Rectal smooth muscle tissue (tissue), 1 donor: Measurements from ENCODE around the gene MSL3.

Source experiments
- H3K27ac ChIP-seq: one replicate; pipeline ENCODE4 v1.7.0; 2013; ENCODE audit warnings: low read depth, low read length, inconsistent platforms
- H3K27me3 ChIP-seq: one replicate; pipeline ENCODE4 v1.7.0; 2013; ENCODE audit warnings: low read length; ENCODE audit not compliant: control insufficient read depth, insufficient read depth
- H3K36me3 ChIP-seq: one replicate; pipeline ENCODE4 v1.7.0; 2013; ENCODE audit warnings: low read length; ENCODE audit not compliant: control insufficient read depth, insufficient read depth
- H3K4me1 ChIP-seq: one replicate; pipeline ENCODE4 v1.7.0; 2013; ENCODE audit warnings: low read length; ENCODE audit not compliant: control insufficient read depth, insufficient read depth
- H3K4me3 ChIP-seq: one replicate; pipeline ENCODE4 v1.7.0; 2013; ENCODE audit warnings: low read length
- H3K9ac ChIP-seq: one replicate; pipeline ENCODE4 v1.7.0; 2013; ENCODE audit warnings: low read length

MSL3 gene, protein sequence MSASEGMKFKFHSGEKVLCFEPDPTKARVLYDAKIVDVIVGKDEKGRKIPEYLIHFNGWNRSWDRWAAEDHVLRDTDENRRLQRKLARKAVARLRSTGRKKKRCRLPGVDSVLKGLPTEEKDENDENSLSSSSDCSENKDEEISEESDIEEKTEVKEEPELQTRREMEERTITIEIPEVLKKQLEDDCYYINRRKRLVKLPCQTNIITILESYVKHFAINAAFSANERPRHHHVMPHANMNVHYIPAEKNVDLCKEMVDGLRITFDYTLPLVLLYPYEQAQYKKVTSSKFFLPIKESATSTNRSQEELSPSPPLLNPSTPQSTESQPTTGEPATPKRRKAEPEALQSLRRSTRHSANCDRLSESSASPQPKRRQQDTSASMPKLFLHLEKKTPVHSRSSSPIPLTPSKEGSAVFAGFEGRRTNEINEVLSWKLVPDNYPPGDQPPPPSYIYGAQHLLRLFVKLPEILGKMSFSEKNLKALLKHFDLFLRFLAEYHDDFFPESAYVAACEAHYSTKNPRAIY

DNA sequence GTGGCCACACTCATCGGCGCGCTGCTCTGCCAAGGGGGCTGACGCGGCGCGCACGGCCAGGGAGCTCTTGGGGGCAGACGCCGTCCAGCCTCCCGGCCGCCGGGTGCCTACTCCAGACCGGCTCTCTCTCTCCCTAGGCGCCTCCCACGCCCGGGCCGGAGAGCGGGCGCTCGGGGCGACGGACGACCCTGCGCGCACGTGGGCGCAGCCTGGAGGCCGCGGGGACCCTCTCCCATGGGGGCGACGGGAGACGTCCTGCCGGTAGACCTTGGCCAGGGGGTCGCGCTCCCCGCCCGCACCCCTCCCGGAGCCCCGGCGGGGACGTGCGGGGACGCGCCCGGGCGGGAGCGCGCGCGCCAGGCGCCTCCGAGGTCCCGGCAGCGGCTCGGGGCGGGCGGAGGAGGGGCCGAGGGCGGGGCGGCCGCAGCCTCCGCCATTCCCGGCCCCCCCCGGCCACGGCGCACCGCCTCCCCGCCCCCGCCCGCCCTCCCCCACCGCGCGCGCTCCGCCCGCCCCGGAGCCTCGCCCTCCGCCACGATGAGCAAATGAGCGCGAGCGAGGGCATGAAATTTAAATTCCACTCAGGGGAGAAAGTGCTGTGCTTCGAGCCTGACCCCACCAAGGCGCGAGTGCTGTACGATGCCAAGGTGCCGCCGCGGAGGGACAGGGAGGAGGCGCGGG is at the start of gene MSL3:
Gene MSL3 (plus strand): TSS at position 519 of the 681 bp plus-strand sequence. CDS start 27 bp downstream, at position 546.
- Histone ChIP-seq H3K36me3 (no peaks in the 10 kb centered on the region), H3K9ac (peak within 1 kb of the TSS; percentile 78)

DNA sequence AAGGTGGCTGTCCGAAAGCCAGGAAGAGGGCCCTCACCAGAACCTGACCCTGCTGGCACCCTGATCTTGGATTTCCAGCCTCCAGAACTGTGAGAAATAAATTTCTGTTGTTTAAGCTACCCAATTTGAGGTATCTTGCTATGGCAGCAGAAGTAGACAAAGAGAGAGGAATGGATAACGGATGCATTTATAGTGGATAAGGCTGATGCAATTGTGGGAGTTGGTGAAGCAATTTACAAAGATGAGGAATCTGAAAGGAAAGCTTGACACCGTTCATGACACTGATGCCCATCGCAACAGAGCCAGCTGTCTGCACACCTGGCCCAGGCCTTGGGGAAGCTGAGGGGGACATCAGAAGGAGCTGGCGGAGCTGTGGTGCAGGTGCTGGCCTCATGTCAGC is 35.7 kb upstream of the MSL3 start:
- H3K27ac ChIP-seq = no peak overlapping the region
- no peaks in the 10 kb centered on the region for H3K27me3 ChIP-seq

More for the DNA sequence above, at the start of gene MSL3:
- no peaks in the 10 kb centered on the region for H3K4me1 ChIP-seq
- peak within 1 kb of the TSS; percentile 83 for H3K27ac ChIP-seq
- H3K27me3 ChIP-seq = no peaks in the 10 kb centered on the region
- peak within 1 kb of the TSS; percentile 90 for H3K4me3 ChIP-seq

DNA sequence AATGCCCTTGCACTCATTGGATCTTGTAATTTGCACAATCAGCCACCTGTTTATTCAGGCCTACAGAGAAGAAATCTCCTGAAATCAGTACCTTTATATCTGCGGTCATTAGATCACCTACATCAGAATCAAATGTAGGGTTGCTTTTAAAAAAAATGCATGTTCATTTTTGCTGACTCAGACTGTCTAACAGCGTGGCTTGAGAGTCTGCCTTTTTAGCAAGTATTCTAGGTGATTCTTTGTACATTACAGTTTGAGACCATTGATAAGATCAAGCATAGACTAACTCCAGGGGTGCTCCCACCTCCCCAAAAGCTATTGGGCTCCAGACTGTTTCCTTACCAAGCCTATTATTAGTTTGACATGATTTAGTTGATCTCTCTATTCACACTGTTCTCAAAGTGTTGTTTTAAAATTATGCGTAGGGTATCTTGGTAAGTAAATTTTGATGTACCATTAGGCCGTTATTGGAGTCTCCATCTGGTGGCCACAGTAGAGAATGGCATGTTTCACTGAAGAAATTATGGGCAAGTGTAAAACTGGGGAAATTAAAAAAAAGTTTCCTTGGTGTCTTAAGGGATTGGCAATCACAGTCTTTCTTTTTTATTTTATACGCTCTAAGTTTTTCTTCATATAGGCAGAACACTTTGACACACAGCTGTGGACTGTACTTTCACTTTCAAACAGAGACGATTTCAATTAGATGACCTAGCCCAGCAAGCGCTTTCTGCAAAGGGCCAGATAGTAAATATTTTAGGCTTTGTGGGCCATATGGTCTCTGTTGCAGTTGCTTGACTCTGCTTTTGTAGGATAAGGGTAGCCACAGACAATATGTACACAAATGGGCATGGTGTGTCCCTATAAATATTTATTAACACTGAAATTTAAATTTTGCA is 33.7 kb upstream of the MSL3 start:
- no peaks in the 10 kb centered on the region for H3K36me3 ChIP-seq
- no peak overlapping the region for H3K9ac ChIP-seq
- no peak overlapping the region for H3K4me3 ChIP-seq
- H3K27ac ChIP-seq = no peak overlapping the region
- H3K4me1 ChIP-seq = no peaks in the 10 kb centered on the region
- H3K27me3 ChIP-seq = no peaks in the 10 kb centered on the region

More for the DNA sequence above, 35.7 kb upstream of the MSL3 start:
- H3K36me3 ChIP-seq = no peaks in the 10 kb centered on the region
- no peak overlapping the region for H3K4me3 ChIP-seq
- H3K9ac ChIP-seq = no peak overlapping the region
- no peaks in the 10 kb centered on the region for H3K4me1 ChIP-seq

DNA sequence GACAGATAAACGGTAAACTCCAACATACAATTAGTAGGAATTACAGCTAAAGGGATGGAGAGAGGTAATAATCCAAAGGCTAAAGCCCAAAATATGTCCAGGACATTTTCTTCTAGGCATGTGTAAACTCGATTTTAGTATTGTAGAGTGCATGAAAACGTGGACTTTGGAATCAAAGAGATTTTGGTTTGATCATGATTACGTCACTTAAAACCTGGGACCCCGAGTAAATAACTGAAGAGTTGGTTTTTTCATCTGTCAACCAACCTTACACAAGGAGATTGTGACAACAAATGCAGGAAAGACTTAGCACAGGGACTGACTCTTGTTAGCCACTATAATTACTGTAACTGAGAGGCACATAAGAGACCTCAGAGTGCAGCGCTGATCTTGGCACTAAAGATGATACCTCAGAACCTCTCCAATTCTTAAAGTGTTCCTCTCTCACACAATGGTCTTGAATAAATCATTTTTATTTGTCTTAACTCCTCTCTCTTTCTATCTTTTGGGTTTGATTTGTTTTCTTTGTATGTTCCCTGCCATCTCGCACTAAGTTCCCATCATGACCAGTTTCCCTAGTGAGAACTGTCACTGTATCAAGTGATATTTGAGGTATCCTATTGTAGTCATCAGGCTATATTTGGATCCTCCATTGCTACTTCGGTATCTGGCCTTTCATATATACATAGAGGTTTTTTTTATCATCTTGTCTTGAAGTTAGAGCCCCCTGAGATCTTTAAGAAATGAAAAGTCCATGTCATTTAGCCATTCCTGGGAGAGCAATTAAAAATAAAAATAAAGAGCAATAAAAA is 32.2 kb upstream of the MSL3 start:
- no peak overlapping the region for H3K9ac ChIP-seq
- H3K4me3 ChIP-seq = no peak overlapping the region
- H3K36me3 ChIP-seq = no peaks in the 10 kb centered on the region
- H3K4me1 ChIP-seq = no peaks in the 10 kb centered on the region
- no peaks in the 10 kb centered on the region for H3K27me3 ChIP-seq
- no peak overlapping the region for H3K27ac ChIP-seq

DNA sequence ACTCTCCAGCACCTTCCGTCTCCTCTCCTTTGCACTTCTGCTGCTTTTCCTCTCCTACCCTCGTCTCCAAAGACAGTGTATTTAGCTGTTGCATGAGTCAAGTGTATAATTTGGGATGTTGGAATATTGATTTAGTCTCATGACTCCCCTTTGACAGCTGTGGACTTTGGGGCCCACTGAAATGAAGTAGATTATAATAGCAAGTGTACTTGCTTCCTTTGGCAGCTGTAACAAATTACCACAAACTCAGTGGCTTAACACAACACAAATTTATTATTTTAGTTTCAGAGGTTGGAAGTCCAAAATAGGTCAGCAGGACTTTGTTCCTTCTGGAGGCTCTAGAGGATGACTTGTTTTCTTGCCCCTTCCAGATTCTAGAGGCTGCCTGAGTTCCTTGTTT is 29.5 kb upstream of the MSL3 start:
- no peak overlapping the region for H3K4me3 ChIP-seq
- H3K27me3 ChIP-seq = no peaks in the 10 kb centered on the region
- no peaks in the 10 kb centered on the region for H3K4me1 ChIP-seq
- no peak overlapping the region for H3K27ac ChIP-seq
- H3K9ac ChIP-seq = no peak overlapping the region
- no peaks in the 10 kb centered on the region for H3K36me3 ChIP-seq

DNA sequence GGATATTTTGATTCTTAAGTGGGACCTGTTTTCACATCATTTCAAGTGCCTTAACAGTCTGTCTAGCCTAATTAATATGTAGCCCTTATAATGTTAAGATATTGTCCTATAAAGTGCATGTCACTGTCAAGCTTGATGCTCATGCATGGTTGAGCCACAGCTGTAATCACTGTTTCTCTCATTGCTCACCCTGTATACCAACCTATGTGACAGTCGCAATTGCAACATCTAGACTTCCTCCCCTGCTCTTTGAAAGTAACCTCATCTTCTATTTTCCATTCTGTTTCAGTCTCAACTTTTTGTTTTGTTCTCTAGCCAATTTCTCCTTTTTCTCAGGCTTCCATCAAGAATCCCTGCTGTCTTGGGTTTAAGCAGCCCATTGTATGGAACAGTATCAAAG is 24.4 kb upstream of the MSL3 start:
- Histone ChIP-seq H3K27me3 (no peaks in the 10 kb centered on the region), H3K4me1 (no peaks in the 10 kb centered on the region), H3K9ac (no peak overlapping the region), H3K27ac (no peak overlapping the region), H3K4me3 (no peak overlapping the region), H3K36me3 (no peaks in the 10 kb centered on the region)

DNA sequence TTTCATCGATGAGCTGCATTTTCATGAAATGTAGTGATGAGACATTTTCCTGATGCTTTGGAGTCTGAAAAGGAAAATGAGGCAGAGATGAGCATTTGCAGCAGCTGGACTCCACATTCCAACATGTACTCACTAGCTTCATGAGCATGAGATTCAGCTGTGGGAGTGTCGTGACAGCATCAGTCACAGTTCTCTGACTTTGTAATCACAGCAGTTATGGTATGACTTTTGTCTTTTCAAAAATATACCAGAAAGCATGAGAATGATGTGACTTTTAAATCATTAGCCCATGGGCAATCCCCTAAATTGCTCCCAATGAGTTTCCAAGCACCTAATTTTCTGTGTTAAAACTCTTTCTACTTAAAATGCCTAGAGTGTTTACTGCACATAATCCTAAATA is 18.3 kb upstream of the MSL3 start:
- H3K9ac ChIP-seq = no peak overlapping the region
- no peaks in the 10 kb centered on the region for H3K36me3 ChIP-seq
- no peak overlapping the region for H3K4me3 ChIP-seq
- H3K4me1 ChIP-seq = no peaks in the 10 kb centered on the region
- H3K27ac ChIP-seq = no peak overlapping the region
- no peaks in the 10 kb centered on the region for H3K27me3 ChIP-seq

DNA sequence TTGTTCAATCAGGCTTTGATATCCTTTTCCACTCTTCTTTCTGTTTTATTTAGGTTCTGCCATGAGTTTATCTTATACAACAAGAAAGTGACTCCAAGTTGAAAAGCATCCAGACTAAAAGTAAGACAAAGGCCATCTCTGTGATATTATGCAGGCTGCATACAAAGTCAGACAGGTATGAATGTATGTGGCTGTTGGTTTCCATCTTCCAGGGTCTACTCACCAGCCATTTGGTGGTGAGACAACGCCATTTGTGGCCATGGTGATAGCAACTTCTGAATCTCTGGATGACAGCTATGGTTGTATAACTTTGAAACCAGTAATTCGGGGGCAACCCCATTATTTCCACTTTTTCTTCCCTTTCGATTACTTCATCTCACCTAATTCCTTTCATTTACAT is 17.2 kb upstream of the MSL3 start:
- Histone ChIP-seq H3K27ac (no peak overlapping the region), H3K27me3 (no peaks in the 10 kb centered on the region), H3K9ac (no peak overlapping the region), H3K4me1 (no peaks in the 10 kb centered on the region), H3K4me3 (no peak overlapping the region), H3K36me3 (no peaks in the 10 kb centered on the region)

DNA sequence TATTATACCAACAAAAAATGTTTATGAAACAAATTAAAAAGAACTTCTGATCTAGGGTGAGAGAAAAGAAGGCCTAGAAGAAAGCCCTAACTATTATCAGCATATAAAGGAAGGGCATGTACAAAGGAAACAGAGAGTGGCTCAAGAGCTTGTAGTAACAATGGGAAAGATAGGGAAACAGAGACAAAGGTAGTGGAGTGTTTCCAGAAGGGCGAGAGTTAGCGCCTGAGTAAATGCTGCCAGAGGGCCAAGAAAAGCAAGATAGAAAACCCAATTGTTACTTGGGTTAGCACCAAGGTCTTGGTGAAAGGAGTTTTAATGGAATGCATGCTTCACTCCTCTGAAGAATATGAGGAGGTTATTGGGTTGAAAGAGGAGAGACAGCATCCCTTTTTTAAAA is 16.5 kb upstream of the MSL3 start:
- no peaks in the 10 kb centered on the region for H3K4me1 ChIP-seq
- no peak overlapping the region for H3K9ac ChIP-seq
- H3K36me3 ChIP-seq = no peaks in the 10 kb centered on the region

DNA sequence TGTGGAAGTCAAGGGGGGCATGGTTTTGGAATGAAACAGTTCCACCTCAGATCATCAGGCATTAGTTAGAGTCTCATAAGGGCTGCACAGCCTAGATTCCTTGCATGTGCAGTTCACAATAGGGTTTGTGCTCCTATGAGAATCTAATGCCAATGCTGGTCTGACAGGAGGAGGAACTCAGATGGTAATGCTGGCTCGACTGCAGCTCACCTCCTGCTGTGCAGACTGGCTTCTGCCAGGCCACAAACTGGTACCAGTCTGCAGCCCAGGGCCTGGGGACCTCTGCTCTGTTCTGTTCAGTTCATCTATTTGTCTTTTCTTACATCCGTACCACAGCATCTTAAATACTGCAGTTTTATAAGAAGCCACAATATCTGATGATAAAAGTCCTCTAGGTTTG is 12.2 kb upstream of the MSL3 start:
- H3K36me3 ChIP-seq = no peaks in the 10 kb centered on the region
- no peak overlapping the region for H3K4me3 ChIP-seq
- no peaks in the 10 kb centered on the region for H3K4me1 ChIP-seq
- no peaks in the 10 kb centered on the region for H3K27me3 ChIP-seq
- H3K27ac ChIP-seq = no peak overlapping the region
- H3K9ac ChIP-seq = no peak overlapping the region

More for the DNA sequence above, 16.5 kb upstream of the MSL3 start:
- Histone ChIP-seq H3K27ac (no peak overlapping the region), H3K4me3 (no peak overlapping the region), H3K27me3 (no peaks in the 10 kb centered on the region)

DNA sequence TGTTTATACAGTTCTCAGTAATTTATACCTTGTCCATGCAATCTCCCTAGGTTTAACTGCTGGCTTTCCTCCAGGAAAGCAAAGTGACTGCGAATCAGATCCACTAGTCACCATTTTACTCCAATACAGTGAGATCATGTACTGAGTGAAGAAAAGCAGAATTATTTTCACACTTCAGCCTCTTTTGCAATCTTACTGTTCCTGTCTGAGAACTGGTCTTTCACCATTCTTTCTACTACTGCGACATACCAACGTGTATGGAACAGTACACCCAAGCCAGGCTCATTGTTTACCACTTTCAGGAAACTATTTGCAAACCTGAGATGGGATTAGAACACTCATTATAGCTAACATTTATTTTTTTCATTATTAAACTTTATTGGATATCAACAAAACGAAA is 8.0 kb upstream of the MSL3 start:
- Histone ChIP-seq H3K27me3 (no peaks in the 10 kb centered on the region), H3K27ac (no peak overlapping the region), H3K4me3 (no peak overlapping the region), H3K4me1 (no peaks in the 10 kb centered on the region), H3K9ac (no peak overlapping the region), H3K36me3 (no peaks in the 10 kb centered on the region)
